Mucosa of descending colon (tissue), 3 donors: ENCODE results near the gene NEGR1. TPM values are rescaled to one million over a fixed set of nuclear protein-coding genes. Genes with fewer than 3 reads are reported as not detected.

Experiments used
- ATAC-seq: fragments of 200-7000 bp; cut with Tn5 transposase; one replicate; pipeline ENCODE4 v1.9.1; 2020; ENCODE audit warnings: mild to moderate bottlenecking, moderate library complexity
- DNase-seq, 3 donors: peaks; one replicate each; pipeline ENCODE4 v3.0.0-alpha.2; 2020
- H3K36me3 ChIP-seq: fragments of 200-600 bp; one replicate; pipeline ENCODE4 v1.8.0; 2021; ENCODE audit warnings: low read depth, mild to moderate bottlenecking
- H3K4me1 ChIP-seq: fragments of 200-600 bp; one replicate; pipeline ENCODE4 v1.8.0; 2021; ENCODE audit warnings: low read depth, mild to moderate bottlenecking
- H3K4me3 ChIP-seq: fragments of 200-600 bp; one replicate; pipeline ENCODE4 v1.8.0; 2021; ENCODE audit warnings: mild to moderate bottlenecking
- H3K9me3 ChIP-seq: fragments of 200-600 bp; one replicate; pipeline ENCODE4 v1.8.0; 2021; ENCODE audit warnings: mild to moderate bottlenecking
- intact Hi-C, 2 donors: fragments of 100-400 bp; cut with DNase I in 1 of 2; cut with micrococcal nuclease in 1 of 2; formaldehyde crosslinking; loops; one replicate each; pipeline versions ENCODE4 v1.11.0 to v1.11.1; 2022; cut with DNase I, micrococcal nuclease
- total RNA-seq, 3 donors: library from RNA; stranded (reverse); fragmentation: NEBNext Ultra II Directional in 2 of 3; extraction: Animal tissue kit (Norgen Biotek cat#: 25700) in 2 of 3; gene quantifications; one replicate each; pipeline versions ENCODE4 v1.2.1 to v1.2.4, GENCODE V29; 2021 to 2023
- TF ChIP-seq, protein P1 (sequence below): fragments of 200-600 bp; IDR thresholded peaks from one replicate; pipeline ENCODE4 v1.8.0; 2022; ENCODE audit warnings: antibody characterized with exemption, mild to moderate bottlenecking
- donor health status: DM: no; HTN: no; CAD: no; lungs with moderate emphysema.
- donor health status: DM: no; HTN: no; CAD: no.
- donor health status: DM: no; HTN: yes; CAD: no.

NEGR1 gene
- total RNA-seq, 3 donors from 2014 or later = 2.3 to 47.9 (median 8.0) TPM

DNA sequence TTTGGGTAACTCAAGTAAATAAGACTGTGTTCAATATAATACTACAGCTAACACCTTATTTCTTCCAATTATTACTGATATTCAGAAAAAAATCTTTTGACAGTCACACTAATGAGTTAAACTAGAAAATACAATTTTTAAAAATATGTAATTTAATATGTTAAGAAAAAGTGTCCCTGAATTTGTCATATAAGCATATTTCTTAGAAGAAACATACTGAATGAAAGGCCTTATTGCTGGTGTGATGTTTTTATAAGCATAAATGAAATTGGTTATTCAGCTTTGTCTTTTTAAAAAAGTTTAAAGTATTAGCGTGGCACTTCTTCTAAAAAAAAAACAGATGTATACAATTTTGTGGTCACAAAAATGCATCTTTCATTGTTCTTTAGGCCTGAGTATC, 267.3 kb downstream of the NEGR1 start:
- H3K36me3 ChIP-seq = no peaks in the 10 kb centered on the region
- no peaks in the 10 kb centered on the region for H3K4me1 ChIP-seq
- no peak overlapping the region for H3K4me3 ChIP-seq
- no peak for ATAC-seq
- DNase-seq = no peak
- intact Hi-C loops = no loop called here
- TF ChIP-seq, protein P1, sequence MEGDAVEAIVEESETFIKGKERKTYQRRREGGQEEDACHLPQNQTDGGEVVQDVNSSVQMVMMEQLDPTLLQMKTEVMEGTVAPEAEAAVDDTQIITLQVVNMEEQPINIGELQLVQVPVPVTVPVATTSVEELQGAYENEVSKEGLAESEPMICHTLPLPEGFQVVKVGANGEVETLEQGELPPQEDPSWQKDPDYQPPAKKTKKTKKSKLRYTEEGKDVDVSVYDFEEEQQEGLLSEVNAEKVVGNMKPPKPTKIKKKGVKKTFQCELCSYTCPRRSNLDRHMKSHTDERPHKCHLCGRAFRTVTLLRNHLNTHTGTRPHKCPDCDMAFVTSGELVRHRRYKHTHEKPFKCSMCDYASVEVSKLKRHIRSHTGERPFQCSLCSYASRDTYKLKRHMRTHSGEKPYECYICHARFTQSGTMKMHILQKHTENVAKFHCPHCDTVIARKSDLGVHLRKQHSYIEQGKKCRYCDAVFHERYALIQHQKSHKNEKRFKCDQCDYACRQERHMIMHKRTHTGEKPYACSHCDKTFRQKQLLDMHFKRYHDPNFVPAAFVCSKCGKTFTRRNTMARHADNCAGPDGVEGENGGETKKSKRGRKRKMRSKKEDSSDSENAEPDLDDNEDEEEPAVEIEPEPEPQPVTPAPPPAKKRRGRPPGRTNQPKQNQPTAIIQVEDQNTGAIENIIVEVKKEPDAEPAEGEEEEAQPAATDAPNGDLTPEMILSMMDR = no peak
- no peaks in the 10 kb centered on the region for H3K9me3 ChIP-seq

DNA sequence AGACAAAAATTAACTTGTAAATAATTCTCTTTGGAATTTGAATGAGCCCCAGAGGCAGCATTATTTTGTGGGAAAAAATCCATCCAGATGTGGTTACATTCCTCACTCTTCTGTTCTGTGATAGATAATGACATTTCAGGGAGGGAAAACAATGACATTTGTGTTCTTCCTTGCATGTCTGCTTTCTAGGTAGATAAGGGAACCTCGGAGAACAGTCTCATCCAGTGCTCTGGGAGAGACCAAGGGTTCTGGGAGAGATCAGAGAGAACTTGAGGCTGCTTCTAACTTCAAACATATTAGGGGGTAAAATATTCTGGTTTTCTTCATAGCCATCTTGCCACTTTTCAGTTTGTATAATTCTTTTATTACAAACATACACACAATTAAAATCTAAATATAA, 269.2 kb downstream of the NEGR1 start:
- H3K4me3 ChIP-seq = no peak overlapping the region
- ATAC-seq = no peak
- TF ChIP-seq, protein P1 = no peak

DNA sequence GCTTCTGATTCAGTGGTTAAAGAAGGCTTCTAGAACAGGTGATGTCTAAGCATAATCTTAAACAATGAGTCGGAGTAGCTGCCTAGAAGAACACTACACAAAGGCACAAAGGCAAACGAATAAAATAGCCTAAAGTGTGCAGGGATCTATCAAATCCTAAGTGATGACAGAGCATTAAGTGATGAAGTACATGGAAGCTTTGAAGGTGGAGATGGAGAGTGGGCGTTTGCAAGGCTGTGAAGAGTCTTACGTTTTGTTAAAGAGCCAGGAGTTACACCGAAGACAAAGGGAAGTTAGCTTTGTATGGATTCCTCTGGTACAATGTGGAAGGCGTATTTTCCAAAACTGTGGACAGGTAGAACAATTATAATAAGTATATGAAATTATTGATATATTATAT, 270.6 kb downstream of the NEGR1 start:
- no peak for ATAC-seq
- TF ChIP-seq, protein P1 = no peak
- Histone ChIP-seq H3K9me3 (no peaks in the 10 kb centered on the region), H3K4me3 (no peak overlapping the region), H3K4me1 (no peaks in the 10 kb centered on the region), H3K36me3 (no peaks in the 10 kb centered on the region)
- intact Hi-C loops = no loop called here
- DNase-seq = no peak

More for the DNA sequence above, 269.2 kb downstream of the NEGR1 start:
- Histone ChIP-seq H3K9me3 (no peaks in the 10 kb centered on the region), H3K36me3 (no peaks in the 10 kb centered on the region), H3K4me1 (no peaks in the 10 kb centered on the region)
- intact Hi-C loops = no loop called here
- no peak for DNase-seq

DNA sequence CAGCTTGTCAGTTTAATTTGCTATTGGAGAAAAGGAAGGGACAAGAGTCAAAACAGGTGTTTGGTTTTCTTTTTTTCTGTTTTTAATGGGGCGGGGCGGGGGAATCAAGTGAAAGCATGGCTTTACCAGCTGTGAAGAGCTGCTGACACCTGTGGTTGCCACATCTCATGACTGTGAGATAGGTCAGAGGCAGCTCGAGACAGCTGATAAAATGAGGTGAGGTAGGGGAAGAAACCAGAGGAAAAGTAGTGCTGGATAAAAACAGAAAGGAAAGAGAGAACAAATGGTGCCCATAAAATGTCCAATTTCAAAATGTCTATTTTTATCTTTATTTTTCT, 272.3 kb downstream of the NEGR1 start:
- H3K4me3 ChIP-seq = no peak overlapping the region
- H3K9me3 ChIP-seq = no peaks in the 10 kb centered on the region
- no peaks in the 10 kb centered on the region for H3K36me3 ChIP-seq
- TF ChIP-seq, protein P1 = no peak
- H3K4me1 ChIP-seq = no peaks in the 10 kb centered on the region
- intact Hi-C loops = no loop called here
- no peak for ATAC-seq
- DNase-seq = no peak

DNA sequence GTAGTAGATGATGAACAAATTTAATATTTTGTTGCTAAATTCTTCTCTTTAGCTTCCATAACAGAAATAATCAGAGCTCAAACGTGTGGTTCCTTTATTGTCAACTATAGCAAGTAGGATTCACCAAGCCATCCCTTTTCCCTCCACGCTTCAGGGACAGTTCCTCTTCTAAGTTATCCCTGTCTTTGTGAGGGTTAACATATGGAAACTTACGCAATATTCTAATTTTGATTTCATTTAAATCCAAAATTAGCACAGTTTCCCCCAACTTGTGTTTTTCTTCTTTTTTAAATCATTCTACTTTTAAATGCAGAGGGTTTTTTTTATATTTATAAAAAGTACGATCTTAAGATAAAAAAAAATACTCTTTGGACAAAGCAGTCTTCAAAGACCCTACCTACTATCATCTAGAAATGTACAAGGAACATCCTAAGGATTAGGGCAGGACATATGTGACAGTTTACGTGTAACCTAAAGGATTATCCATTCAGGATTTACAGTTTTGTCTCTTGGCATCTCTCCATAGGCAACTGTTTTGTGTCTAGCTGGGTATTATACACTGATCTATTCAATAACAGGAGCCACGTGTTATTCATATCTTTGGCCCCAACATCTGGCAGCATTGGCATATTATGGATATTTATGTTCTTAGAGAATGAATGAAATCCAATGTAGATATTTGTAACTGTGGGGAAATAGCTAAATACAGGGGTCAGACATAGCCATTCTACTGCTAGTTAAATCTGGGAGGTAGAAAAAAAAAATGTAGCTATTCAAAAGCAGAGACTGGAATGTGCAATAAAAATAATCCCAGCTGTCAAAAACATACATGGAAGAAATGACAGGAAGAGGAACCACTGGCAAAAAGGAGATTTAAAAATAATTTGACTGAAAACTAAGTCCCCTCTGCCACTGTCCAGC, 272.9 kb downstream of the NEGR1 start:
- no peaks in the 10 kb centered on the region for H3K9me3 ChIP-seq
- no peaks in the 10 kb centered on the region for H3K36me3 ChIP-seq
- H3K4me3 ChIP-seq = no peak overlapping the region
- ATAC-seq (no peak), DNase-seq (no peak)
- intact Hi-C loops = no loop called here
- H3K4me1 ChIP-seq = no peaks in the 10 kb centered on the region
- TF ChIP-seq, protein P1 = no peak
